Upper lobe of left lung (tissue), 6 donors: ENCODE measurements around the gene TRAPPC10. TPM values are rescaled to one million over a fixed set of nuclear protein-coding genes. Genes with fewer than 3 reads are reported as not detected.
A peak's percentile ranks its signal among the peaks of the same experiment; 100 is the strongest.

ENCODE experiments used
- ATAC-seq, 2 donors: fragments of 200-7000 bp; cut with Tn5 transposase; one replicate each; pipeline ENCODE4 v1.9.1; 2022; ENCODE audit warnings: mild to moderate bottlenecking in 2 of 2, moderate library complexity in 2 of 2; ENCODE audit not compliant: low FRiP score in 2 of 2
- DNase-seq, 2 donors: peaks; one replicate each; pipeline ENCODE4 v3.0.0-alpha.2; 2019 to 2020
- H3K27ac ChIP-seq, 4 donors: fragments of 200-600 bp; sonication (generic); one replicate each; pipeline ENCODE4 v1.5.1; 2016 to 2019
- H3K27me3 ChIP-seq, 4 donors: fragments of 200-600 bp; sonication (generic); one replicate each; pipeline ENCODE4 v1.5.1; 2017 to 2019
- H3K36me3 ChIP-seq, 4 donors: fragments of 200-600 bp; sonication (generic); one replicate each; pipeline ENCODE4 v1.5.1; 2016 to 2019
- H3K4me1 ChIP-seq, 4 donors: fragments of 200-600 bp; sonication (generic); one replicate each; pipeline ENCODE4 v1.5.1; 2018 to 2019
- H3K4me3 ChIP-seq, 4 donors: fragments of 200-600 bp; sonication (generic); one replicate each; pipeline ENCODE4 v1.5.1; 2017 to 2019; ENCODE audit warnings: mild to moderate bottlenecking in 2 of 4, moderate library complexity in 1 of 4
- H3K9me3 ChIP-seq, 4 donors: fragments of 200-600 bp; sonication (generic); one replicate each; pipeline ENCODE4 v1.5.1; 2018 to 2019
- EP300 ChIP-seq, 4 donors: sonication (generic); formaldehyde crosslinking; IDR thresholded peaks; one replicate each; pipeline ENCODE4 v1.5.1; 2017; ENCODE audit warnings: antibody characterized with exemption in 4 of 4, control low read depth in 2 of 4
- POLR2A ChIP-seq, 4 donors: fragments of 450-650 bp; IDR thresholded peaks; one replicate each; pipeline ENCODE4 v1.5.1; 2016 to 2017; ENCODE audit warnings: antibody characterized with exemption in 4 of 4, mild to moderate bottlenecking in 2 of 4
- POLR2AphosphoS5 ChIP-seq, 2 donors: sonication (generic); formaldehyde crosslinking; IDR thresholded peaks; one replicate each; pipeline ENCODE4 v1.5.1; 2017; ENCODE audit warnings: antibody characterized with exemption in 2 of 2
- WGBS, 2 donors: methylation state at CpG; one replicate each; pipeline ENCODE4 v1.1.5; 2017 to 2018; 5-methylcytosine and 5-hydroxymethylcytosine counted together
- total RNA-seq, 6 donors: library from RNA; depleted of rRNA in 4 of 6; stranded (reverse); fragments of >200 nt in 4 of 6; gene quantifications; one replicate each; pipeline versions ENCODE4 v1.1.0 to v1.2.1, GENCODE V29; 2016 to 2021
- TF ChIP-seq, protein P1 (sequence below), 6 experiments: fragments of 450-650 bp in 4 of 6; fragments of 200-600 bp in 2 of 6; sonication (generic) in 2 of 6; IDR thresholded peaks; one replicate each; pipeline ENCODE4 v1.5.1; 2016 to 2019; ENCODE audit warnings: antibody characterized with exemption in 6 of 6
- donor health status: DM: no; HTN: no; CAD: no; lungs with moderate emphysema.
- donor health status: DM: no; HTN: yes; CAD: no; lungs with severe emphysema.

Gene TRAPPC10, protein sequence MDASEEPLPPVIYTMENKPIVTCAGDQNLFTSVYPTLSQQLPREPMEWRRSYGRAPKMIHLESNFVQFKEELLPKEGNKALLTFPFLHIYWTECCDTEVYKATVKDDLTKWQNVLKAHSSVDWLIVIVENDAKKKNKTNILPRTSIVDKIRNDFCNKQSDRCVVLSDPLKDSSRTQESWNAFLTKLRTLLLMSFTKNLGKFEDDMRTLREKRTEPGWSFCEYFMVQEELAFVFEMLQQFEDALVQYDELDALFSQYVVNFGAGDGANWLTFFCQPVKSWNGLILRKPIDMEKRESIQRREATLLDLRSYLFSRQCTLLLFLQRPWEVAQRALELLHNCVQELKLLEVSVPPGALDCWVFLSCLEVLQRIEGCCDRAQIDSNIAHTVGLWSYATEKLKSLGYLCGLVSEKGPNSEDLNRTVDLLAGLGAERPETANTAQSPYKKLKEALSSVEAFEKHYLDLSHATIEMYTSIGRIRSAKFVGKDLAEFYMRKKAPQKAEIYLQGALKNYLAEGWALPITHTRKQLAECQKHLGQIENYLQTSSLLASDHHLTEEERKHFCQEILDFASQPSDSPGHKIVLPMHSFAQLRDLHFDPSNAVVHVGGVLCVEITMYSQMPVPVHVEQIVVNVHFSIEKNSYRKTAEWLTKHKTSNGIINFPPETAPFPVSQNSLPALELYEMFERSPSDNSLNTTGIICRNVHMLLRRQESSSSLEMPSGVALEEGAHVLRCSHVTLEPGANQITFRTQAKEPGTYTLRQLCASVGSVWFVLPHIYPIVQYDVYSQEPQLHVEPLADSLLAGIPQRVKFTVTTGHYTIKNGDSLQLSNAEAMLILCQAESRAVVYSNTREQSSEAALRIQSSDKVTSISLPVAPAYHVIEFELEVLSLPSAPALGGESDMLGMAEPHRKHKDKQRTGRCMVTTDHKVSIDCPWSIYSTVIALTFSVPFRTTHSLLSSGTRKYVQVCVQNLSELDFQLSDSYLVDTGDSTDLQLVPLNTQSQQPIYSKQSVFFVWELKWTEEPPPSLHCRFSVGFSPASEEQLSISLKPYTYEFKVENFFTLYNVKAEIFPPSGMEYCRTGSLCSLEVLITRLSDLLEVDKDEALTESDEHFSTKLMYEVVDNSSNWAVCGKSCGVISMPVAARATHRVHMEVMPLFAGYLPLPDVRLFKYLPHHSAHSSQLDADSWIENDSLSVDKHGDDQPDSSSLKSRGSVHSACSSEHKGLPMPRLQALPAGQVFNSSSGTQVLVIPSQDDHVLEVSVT
- 10 to 100 TPM; 36.3 to 46.8 (median 43.4) TPM for total RNA-seq

DNA sequence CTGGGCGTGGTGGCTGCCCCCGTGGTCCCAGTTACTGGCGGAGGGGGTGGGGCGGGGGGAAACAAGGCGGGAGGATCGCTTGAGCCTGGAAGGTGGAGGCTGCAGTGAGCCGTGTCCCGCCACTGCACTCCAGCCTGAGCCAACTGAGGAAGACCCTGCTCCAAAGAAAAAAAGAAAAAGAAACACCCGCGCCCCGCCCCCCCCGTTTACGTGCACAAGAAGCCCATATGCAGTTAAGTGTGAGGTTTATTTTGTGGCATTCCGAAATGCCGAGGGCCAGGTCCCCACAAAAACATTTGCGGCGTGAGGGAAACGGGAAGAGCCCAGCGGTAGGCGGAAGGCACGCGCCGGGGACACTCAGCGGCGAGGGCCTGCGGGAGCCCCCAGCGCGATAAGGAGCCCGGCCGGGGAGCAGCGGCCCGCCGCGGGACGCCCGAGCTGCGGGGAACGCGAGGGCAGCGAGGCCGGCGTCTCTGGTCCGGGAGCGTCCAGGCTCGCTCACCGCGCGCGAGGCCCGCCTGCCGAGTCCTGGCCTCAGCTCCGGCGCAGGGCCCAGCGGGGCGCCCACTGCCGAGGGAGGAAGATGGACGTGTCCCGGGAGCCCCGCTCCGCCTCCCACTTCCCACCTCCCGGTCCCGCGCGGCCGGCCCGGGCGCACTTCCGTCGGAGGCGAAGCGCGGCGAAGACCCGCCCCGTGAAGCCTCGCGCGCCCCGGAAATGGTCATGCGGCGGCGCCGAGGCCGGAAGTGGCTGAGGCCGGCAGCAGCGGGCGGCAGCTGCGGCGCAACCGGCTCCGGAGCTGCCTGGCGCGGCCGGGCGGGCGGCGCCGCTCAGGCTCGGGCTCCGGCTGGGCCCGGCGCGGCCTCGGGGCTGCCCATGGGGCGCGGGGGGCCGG, at the start of gene TRAPPC10:
Gene TRAPPC10 (plus strand): TSS at position 731 of the 895 bp plus-strand sequence. CDS start 185 bp downstream, outside the sequence.
- 1% methylated on average over 20 to 23 of the region's 107 CpGs for WGBS, 2 donors
- ATAC-seq (peak; percentile 88 to 95), DNase-seq (peak; percentile 87 to 97)
- Histone ChIP-seq H3K9me3 (no peaks in the 10 kb centered on the region), H3K4me1 (peaks cover 21 to 47% (median 28%) of the 10 kb centered on the region in 4 donors), H3K27me3 (no peaks in the 10 kb centered on the region), H3K27ac (peak within 1 kb of the TSS; percentile 91 to 97 (median 96)), H3K36me3 (no peaks in the 10 kb centered on the region), H3K4me3 (peak within 1 kb of the TSS; percentile 75 to 99 (median 94))
- TF ChIP-seq EP300 (IDR thresholded peaks at IDR 0.05) (no peak), POLR2AphosphoS5 (IDR thresholded peaks at IDR 0.05) (peak; percentile 86 to 92), POLR2A (IDR thresholded peaks at IDR 0.05) (peak in 3 of 4 donors; percentile 69 to 97 (median 88))
- TF ChIP-seq, protein P1, sequence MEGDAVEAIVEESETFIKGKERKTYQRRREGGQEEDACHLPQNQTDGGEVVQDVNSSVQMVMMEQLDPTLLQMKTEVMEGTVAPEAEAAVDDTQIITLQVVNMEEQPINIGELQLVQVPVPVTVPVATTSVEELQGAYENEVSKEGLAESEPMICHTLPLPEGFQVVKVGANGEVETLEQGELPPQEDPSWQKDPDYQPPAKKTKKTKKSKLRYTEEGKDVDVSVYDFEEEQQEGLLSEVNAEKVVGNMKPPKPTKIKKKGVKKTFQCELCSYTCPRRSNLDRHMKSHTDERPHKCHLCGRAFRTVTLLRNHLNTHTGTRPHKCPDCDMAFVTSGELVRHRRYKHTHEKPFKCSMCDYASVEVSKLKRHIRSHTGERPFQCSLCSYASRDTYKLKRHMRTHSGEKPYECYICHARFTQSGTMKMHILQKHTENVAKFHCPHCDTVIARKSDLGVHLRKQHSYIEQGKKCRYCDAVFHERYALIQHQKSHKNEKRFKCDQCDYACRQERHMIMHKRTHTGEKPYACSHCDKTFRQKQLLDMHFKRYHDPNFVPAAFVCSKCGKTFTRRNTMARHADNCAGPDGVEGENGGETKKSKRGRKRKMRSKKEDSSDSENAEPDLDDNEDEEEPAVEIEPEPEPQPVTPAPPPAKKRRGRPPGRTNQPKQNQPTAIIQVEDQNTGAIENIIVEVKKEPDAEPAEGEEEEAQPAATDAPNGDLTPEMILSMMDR (IDR thresholded peaks at IDR 0.05) = no peak

DNA sequence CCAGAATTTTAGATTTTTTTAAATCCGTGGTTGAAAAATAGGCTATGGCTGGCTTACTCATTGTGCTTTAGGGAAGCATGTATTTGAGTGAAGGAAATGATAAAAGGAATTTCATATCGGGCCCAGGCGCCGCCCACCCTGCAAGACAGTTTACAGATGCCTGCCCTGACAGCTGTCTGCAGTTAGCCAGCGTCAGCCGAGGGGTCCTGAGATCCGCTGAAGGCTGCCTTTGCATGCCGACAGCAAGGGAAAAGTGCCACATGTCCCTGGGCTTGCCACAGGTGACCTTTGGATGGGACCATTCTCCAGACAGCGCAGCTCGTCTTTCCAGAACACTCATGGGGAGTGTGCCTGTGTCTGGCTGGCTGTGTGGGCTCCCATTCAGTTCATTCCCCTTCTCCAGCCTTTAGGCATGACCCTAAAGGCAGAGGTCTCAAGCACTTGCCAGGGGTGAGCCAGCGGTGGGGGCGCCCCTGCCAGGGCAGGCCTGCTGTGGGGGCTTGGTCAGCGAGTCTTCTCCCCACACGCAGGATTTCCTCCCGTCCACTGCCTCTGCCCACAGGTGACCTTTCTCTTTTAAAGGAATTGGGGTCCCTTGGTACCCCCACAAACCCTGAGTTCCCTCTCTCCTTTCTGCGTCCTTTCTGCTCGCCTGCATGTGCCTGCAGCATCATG, 46.1 kb upstream of the TRAPPC10 start:
- DNase-seq (peak in 1 of 2 donors; percentile 65), ATAC-seq (no peak)
- TF ChIP-seq, protein P1 (IDR thresholded peaks at IDR 0.05) = no peak
- TF ChIP-seq POLR2AphosphoS5 (IDR thresholded peaks at IDR 0.05) (no peak), POLR2A (IDR thresholded peaks at IDR 0.05) (no peak), EP300 (IDR thresholded peaks at IDR 0.05) (no peak)
- no peak overlapping the region for H3K4me3 ChIP-seq
- 85% methylated on average over 17 of the region's 17 CpGs for WGBS, 2 donors
- no peaks in the 10 kb centered on the region for H3K27me3 ChIP-seq
- H3K27ac ChIP-seq = no peak overlapping the region
- H3K36me3 ChIP-seq = peaks cover 6 to 73% (median 39%) of the 10 kb centered on the region in 4 donors
- no peaks in the 10 kb centered on the region for H3K9me3 ChIP-seq
- H3K4me1 ChIP-seq = no peaks in the 10 kb centered on the region

DNA sequence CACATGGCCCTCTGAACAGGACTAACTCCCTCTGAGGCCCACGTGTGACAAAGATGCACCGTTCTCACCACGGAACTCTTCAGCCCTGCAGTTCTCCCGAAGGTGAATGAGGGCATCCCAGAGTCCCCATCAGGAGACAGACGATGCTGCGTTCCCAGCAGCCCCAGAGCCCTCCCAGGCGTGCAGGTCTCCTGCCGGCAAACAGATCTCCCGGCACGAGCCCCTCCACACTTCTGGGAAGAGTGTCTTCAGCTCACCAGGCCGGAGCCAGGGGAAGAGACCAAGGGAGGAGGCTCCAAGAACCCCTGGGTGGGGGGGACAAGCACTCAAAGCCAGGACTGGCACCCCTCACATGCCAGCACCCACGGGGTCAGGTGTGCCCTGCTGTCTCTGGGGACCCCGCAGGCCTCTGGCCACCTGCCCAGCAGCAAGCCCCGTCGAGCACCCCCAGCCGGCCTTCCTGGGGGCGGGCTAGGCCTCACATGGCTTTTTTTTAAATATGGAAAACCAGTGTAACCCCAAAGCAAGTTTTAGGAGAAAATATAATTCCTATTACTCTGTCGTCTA, 45.1 kb upstream of the TRAPPC10 start:
- ATAC-seq = no peak

More for the DNA sequence above, 45.1 kb upstream of the TRAPPC10 start:
- Histone ChIP-seq H3K27ac (no peak overlapping the region), H3K36me3 (peaks cover 9 to 77% (median 48%) of the 10 kb centered on the region in 4 donors), H3K27me3 (no peaks in the 10 kb centered on the region), H3K4me3 (no peak overlapping the region), H3K9me3 (no peaks in the 10 kb centered on the region), H3K4me1 (peaks cover 0 to 3% (median 0%) of the 10 kb centered on the region in 4 donors)
- peak in 1 of 2 donors; percentile 62 for DNase-seq
- TF ChIP-seq EP300 (IDR thresholded peaks at IDR 0.05) (no peak), POLR2AphosphoS5 (IDR thresholded peaks at IDR 0.05) (no peak), POLR2A (IDR thresholded peaks at IDR 0.05) (no peak)
- TF ChIP-seq, protein P1 (IDR thresholded peaks at IDR 0.05) = no peak
- WGBS, 2 donors = 92 to 93% methylated on average over 6 to 18 of the region's 18 CpGs
